NCI-H82 treated with DMSO at 0.1 percent for 48 hours (cell line): ENCODE results near the gene GABRB3.

Experiments
- DNase-seq: peaks from one replicate; lab custom pipeline; 2025; ENCODE audit not compliant: unreplicated experiment; lab: John Stamatoyannopoulos, UW

GABRB3 gene

DNA sequence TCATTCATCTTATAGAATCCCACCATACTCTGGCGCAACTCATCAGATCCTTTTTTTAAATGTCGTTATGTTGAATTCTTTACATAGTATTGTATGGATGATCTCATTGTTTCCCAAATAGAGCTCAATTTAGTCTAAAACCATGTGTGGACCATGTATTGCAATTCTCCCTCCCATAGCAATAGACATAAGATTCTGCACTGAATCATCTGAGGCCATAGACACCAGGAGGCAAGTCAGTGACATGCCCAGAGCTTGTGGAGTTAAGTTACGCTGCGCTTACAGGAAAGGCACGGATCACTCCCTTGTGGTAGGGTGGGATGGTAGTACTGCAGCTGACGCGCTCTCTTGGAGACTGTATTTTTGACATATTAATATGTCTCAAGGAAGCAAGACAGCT lies 211.0 kb downstream of the GABRB3 start:
- DNase-seq: no peak

DNA sequence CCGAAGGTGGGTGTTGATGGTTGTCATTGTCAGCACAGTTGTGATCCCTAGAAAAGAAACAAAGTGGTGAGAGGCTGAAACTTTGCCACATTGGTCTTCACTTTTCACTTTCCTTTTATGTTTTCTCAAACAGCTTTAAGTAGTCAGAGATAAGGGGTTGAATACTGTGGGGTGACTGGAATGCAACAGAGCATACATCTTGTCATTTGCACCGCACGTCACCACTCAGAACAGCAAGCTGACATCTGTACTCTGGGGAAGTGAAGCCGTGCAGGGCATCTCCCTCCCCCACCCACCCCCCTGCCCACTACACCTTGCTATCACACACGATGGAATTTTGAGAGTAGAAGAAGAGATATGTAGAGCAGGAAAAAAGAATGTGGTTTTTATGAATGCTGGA lies 211.7 kb downstream of the GABRB3 start:
- DNase-seq: no peak

DNA sequence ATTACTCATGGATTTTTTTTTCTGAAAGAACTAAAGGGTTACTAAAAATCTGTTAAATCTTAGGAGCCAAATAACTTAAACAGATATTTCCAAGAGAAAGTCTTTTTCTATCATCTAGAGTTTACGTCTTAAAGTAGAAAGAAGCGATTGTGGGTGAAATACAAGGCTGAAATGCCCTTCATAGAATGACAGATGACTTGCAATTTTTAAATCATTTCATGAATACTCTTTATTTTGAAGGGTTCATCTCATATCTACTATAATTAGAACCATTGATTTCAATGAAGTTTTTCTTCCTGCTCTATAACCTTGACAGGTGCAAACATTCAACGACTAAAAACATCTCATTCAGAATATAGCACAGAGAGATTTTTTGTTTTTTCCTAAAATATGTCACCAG lies 217.0 kb downstream of the GABRB3 start:
- no peak for DNase-seq

DNA sequence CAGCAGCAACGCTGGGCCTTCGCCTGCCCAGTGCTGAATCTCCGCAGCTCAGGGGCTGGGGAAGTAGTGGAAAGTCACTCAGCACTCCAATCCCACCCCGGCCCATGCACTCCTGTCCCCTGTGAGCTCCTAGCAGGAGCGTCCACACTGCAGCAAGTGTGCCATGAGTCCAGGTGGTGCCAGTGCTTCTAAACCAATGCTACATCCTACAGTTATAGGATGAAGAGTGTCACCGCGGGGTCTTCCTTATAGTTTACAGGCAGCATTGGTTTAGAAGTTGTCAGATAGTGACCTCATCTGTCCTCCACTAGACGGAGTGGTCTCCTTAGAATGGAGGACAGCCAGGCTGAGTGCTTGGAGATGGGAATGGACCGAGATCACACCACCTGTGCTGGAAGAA lies 221.4 kb downstream of the GABRB3 start:
- no peak for DNase-seq

DNA sequence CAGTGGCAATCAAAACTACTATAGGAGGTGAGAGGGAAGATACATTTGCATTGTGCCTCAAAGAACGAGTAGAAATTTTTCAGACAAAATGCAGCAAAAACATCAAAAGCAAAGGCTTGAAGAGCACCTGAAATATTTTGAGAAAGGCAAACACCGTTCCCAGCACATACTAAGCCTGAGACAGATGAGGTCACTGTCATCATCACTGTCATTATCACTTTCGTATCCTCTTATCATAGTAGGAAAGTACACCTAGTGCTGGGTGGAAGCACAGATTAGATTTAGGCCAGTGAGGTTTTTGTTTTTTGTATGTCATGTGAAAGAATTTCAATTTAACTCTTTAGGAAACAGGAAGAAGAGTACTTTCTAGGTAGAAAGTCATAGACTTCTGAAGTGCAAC lies 222.0 kb downstream of the GABRB3 start:
- DNase-seq: no peak

DNA sequence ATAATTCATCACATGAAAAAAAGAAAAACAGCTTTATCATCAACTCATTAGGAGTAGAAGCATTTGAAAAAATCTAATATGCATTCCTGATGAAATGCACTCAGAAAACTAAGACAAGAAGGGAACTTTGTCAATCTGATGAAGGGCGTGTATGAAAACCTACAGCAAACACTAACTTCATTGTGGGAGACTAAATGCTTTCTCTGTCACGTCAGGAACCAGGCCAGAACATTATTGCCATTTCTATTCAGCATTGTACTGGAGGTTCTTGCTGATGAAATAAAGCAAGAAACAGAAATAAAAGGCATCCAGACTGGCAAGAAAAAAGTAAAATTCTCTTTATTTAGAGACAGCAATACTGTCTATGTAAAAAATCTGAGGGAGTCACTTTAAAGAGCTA lies 235.2 kb downstream of the GABRB3 start:
- no peak for DNase-seq

DNA sequence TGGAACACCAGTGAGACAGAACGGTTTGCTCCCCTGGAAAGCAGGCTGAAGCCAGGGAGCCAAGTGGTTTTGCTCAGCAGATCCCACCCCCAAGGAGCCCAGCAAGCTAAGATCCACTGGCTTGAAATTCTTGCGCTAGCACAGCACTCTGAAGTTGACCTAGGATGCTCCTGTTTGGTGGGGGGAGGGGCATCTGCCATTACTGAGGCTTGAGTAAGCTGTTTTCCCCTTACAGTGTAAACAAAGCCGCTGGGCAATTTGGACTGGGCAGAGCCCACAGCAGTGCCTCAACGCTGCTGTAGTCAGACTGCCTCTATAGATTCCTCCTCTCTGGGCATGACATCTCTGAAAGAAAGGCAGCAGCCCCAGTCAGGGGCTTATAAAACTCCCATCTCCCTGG lies 241.4 kb downstream of the GABRB3 start:
- no peak for DNase-seq

DNA sequence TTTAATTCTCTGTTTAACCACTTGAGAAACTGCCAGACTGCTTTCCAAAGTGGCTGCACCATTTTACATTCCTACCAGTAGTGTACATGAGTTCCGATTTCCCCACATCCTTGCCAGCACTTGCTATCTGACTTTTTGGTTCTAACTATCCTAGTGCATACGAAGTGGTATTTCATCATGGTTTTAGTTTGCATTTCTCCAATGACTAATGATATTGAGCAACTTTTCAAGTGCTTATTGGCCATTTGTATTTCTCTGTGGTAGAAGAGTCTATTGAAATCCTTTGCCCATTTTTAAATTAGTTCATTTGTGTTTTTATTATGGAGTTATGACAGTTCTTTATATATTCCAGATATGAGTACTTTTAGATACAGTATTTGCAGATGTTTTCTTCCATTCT lies 247.8 kb downstream of the GABRB3 start:
- no peak for DNase-seq

DNA sequence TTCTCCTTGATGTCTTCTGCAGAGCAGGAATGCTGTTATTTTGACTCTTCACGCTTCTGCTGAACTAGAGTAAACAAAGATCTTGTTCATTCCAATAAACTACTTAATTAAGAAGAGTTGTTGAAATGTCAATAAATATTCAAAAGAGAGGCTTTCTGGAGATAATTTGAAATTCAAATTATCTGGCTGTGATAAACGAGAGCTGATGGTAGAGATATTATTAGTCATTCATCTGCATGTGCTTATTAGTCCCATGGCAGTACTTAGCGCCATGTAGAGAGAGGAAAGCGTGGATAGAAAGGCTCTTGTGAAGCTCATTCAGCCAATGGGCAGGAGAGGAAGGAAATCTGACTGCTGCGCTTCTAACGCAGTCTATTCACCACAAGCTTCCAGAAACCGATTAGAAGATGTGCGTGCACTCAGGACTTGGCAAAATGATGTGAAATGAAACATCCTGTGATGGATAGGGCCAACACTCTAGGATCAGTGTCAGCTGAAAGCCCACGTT lies 251.1 kb downstream of the GABRB3 start:
- DNase-seq: no peak

DNA sequence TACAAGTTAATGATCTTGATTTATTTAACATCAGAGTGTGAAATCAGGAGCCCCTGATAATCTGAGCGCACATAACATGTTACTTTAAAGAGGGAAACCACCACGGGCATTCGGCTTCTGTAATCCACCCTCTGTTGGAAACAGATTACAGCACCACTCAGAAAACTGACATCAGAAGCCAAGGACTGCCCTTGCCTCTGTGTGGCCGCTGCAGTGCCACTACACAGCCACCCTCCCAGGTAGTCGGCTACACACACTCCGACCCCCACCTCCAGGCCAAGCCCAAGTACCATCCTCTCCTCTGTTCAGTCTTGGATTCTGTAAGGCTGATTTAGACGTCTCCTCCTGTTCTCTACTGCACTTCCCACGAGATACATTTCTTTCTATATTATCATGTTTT lies 251.7 kb downstream of the GABRB3 start:
- no peak for DNase-seq

DNA sequence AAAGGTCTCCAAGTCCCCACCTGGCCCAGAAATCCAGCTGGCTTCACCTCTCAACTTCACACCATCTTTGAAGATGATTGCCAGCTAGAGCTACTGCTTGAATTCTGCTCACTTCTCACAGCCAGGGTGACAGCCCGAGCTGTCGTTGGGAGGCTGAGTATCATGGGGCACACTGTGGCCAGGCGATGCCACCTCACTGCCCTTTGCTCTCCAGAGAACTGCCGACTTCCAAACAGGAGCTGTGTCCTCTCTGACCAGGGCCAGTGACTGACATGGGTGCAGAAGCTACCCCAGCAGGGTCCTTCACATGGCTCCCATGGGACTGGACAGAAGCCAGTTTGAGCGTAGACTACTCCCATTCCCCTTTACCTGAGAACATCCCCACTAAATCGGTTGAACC lies 254.0 kb downstream of the GABRB3 start:
- DNase-seq: no peak

DNA sequence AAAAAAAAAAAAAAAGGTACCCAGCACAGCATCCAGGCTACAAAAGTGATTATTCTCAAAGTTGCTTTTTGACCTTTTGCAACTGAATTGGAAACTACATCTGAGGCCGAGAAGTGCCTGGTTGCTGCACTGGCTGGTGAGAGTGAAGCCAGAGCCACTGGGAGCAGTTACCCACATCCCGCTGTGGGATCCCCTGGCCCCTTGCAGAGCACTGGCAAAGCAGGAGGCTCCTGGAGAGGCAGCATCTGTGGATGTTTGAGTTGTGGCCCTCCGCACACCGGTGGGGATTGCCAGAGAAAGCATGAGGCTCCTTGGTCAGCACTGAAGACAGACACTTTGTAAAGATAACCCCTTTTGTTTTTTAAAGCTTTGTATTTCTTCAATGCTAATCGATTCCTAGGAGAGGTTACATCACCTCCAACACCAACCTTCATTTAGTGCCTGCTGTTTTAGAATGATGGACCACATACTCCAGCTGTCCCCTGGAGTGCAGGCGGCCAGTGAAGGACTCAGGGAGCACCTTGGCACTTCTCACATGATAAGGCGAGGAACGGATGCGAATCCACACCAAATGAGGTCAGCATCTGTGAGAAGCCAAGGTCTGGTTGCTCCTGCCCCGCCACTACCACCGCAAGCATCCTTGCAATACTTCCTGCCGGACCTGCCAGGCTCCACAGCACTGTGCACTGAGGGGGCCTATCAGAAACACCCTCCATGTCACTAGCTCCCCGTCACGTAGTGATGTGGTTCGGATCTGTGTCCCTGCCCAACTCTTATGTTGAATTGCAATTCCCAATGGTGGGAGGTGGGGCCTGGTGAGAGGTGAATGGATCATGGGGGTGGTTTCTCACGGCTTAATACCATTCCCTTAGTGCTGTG lies 256.5 kb downstream of the GABRB3 start:
- DNase-seq: no peak

DNA sequence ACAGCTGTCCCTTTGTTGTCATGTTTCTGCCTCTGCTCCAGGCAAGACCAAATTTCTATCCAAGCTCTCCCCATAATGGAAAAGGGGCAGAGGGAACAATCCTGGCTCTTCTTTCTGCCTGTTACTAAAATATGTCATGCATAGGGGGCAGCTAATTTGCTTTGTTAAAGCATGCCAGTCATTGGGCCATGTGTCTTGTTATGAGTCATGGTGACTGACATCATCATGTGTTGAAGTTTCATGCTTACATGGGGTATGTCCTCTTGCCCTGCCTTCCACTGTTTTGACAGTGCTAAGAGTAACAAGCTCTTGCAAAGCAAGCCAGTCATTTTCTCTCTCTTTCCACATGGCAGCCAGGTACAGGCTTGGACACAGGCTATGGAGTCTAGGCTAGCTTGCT lies 268.9 kb downstream of the GABRB3 start:
- no peak for DNase-seq
